Bronchial epithelial cell (primary cell): ENCODE results near the gene UBXN10. TPM values are rescaled to one million over a fixed set of nuclear protein-coding genes. Genes with fewer than 3 reads are reported as not detected.
"Not testable (repeated sequence)": the region's sequence is repeated elsewhere in the genome, so short reads cannot be mapped to it uniquely, and the experiment has no call there.

ENCODE experiments used
- DNase-seq: peaks from one replicate; pipeline ENCODE4 v3.0.0-alpha.2; 2010; ENCODE audit warnings: low read depth
- FAIRE-seq: peaks from 2 replicates; lab custom pipeline; 2011; peaks lifted over from hg19 to GRCh38; lab: Jason Lieb, UNC
- H3K27me3 ChIP-seq: 2 replicates; pipeline ENCODE4 v1.5.1; 2011; ENCODE audit warnings: low read length; ENCODE audit not compliant: control insufficient read depth, insufficient read depth
- H3K36me3 ChIP-seq: 2 replicates; pipeline ENCODE4 v1.5.1; 2011; ENCODE audit warnings: low read length; ENCODE audit not compliant: control insufficient read depth, insufficient read depth
- H3K4me3 ChIP-seq: 2 replicates; pipeline ENCODE4 v1.5.1; 2011; ENCODE audit warnings: mild to moderate bottlenecking, low read depth, low read length, control low read depth
- CTCF ChIP-seq: IDR thresholded peaks from 2 replicates; pipeline ENCODE4 v1.5.1; 2011; ENCODE audit warnings: mild to moderate bottlenecking, moderate library complexity, low read length, control low read depth, inconsistent platforms; ENCODE audit not compliant: insufficient read depth, severe bottlenecking
- total RNA-seq: library from RNA; depleted of rRNA; stranded (reverse); fragments of >200 nt; gene quantifications from 2 replicates; pipeline ENCODE4 v1.2.1, GENCODE V29; 2014

Gene UBXN10
- total RNA-seq, 1 donor from 2014 or later: under 0.01 TPM

GRCh38 chr1:20212085-20212684 is 26.3 kb downstream of the UBXN10 start:
- H3K4me3 ChIP-seq: no peak overlapping the region
- FAIRE-seq: peak; percentile 7
- H3K27me3 ChIP-seq: no peaks in the 10 kb centered on the region
- H3K36me3 ChIP-seq: no peaks in the 10 kb centered on the region
- TF ChIP-seq CTCF: no peak
- DNase-seq: no peak

DNA sequence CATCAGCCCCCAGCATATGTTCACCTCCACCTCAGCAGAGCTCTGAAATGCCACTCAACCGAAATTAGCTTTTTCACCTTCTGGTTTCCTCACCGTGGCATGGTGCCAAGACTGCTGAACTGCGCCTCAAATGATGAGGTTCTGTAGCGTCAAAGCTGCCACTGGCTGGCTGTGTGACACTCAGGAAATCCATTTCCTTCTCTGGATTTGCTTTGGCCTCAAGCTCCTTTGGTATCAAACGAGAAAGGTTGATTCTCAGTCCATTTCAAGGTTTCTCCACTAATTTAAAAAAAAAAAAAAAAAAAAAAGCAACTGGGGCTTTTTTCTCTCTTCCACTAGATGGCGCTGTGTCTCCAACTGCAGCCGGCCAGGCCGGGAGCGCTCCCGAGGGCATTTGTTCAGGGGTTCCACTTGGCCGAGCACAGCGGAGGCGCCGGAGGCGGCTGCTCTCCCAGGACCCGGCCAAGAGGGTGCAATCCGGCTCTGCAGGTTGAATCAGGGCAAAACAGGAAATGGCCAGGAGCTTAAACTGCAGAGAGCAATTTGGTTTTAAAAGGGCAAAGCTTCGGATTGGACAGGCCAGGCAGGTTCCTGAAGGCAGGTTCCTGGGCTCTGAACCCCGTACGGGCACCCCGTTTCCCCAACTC is 26.9 kb downstream of the UBXN10 start:
- H3K4me3 ChIP-seq: no peak overlapping the region
- no peaks in the 10 kb centered on the region for H3K36me3 ChIP-seq
- no peak for FAIRE-seq
- DNase-seq: peak; percentile 48
- peak; percentile 85 for TF ChIP-seq CTCF
- H3K27me3 ChIP-seq: no peaks in the 10 kb centered on the region

DNA sequence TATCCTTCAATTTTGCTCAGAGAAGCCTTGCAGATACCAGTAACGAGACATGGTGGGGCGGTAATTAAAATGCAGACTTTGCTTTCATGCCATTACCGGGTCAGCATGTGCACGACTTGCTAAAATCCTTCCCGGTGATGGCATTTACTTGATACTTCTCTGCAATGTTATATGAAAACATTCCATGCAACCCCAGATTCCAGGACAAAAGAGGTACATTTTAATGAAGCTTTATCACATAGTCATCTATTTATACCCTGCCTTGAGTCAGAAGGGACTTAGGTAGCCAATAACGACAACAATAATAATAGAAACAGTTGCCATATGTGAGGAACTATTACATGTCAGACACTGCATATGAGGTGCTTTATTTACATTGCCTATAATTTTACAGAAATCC is 29.8 kb downstream of the UBXN10 start:
- Histone ChIP-seq H3K27me3 (no peaks in the 10 kb centered on the region), H3K36me3 (no peaks in the 10 kb centered on the region), H3K4me3 (no peak overlapping the region)
- DNase-seq (no peak), FAIRE-seq (no peak)
- TF ChIP-seq CTCF: no peak

GRCh38 chr1:20216574-20216973 is 30.7 kb downstream of the UBXN10 start:
- Histone ChIP-seq H3K36me3 (no peaks in the 10 kb centered on the region), H3K4me3 (no peak overlapping the region), H3K27me3 (no peaks in the 10 kb centered on the region)
- FAIRE-seq (no peak), DNase-seq (peak; percentile 32)
- TF ChIP-seq CTCF: peak; percentile 44

- not testable (repeated sequence) for H3K36me3 ChIP-seq, H3K4me3 ChIP-seq, H3K27me3 ChIP-seq, FAIRE-seq, DNase-seq
Observed at GRCh38 chr1:20219053-20219452, 33.2 kb downstream of the UBXN10 start.

GRCh38 chr1:20220036-20220435 is 34.1 kb downstream of the UBXN10 start:
- Histone ChIP-seq H3K4me3 (no peak overlapping the region), H3K27me3 (no peaks in the 10 kb centered on the region), H3K36me3 (no peaks in the 10 kb centered on the region)
- no peak for TF ChIP-seq CTCF
- DNase-seq (no peak), FAIRE-seq (no peak)
